NCI-H510A (cell line): ENCODE data around the gene TMEM131L.
A peak's percentile ranks its signal among the peaks of the same experiment; 100 is the strongest.

Experiments used
- DNase-seq: peaks from one replicate; lab custom pipeline; 2025; lab: John Stamatoyannopoulos, UW

Gene TMEM131L

DNA sequence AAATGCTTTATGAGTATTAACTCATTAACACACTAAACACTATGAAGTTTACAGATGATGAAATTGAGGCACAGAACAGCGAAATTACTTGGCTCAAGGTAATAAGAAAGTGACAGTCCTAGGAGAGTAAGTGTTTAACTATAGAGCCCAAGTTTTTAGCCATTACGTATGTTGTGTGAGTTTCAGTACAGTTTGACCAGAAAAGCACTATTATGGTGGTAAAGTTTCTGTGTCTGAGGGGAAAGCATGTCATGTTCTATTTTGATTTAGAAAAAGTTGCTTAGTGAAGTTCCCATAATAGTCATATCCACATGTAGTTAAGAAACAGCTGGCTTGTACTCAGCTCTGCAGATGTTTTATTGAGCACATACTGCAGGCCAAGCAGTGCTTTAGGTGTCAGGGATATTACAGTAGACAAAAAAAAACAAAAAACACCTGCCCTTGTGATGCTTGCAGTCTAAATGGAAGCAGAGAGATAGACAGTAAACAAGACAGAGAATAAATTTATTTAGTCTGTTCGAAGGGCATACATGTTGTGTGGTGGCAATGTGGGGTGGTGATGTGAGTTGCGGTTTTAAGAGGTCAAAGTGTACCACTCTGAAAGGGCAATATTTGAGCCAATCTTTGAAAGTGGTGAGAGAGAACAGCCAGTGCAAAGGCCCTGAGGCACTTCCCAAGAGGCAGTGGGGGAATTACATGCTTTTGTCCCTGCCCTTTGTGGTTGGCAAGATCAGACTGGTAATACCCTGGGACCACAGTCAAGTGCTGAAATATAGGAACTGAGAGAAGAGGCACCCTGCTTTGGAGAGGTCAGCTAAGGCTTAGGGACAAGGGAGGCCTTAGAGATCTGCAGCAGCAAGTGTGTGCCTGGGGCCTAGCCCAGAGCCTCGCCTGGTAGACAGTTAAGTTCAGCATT, 6.2 kb downstream of the TMEM131L start:
- no peak for DNase-seq

DNA sequence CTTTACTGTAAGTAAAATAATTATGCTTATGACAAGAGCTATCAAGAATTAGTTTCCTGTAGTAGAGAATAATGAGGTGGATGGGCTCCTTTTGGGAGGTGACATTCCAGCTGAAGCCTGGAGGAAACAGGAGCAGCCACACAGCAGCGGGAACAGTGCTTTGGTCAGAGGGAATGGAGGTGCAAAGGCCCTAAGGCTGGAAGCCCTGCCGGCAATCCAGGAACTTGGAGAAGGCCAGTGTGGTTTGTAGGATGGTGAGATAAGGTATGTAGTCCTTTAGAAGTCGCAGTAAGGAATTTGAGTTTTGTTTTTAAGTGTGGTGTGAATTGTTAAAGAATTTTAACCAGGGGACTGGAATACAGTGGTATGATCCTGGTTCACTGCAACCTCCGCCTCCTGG, 8.1 kb downstream of the TMEM131L start:
- no peak for DNase-seq

GRCh38 chr4:153476829-153477574, 10.8 kb downstream of the TMEM131L start:
- DNase-seq: no peak

DNA sequence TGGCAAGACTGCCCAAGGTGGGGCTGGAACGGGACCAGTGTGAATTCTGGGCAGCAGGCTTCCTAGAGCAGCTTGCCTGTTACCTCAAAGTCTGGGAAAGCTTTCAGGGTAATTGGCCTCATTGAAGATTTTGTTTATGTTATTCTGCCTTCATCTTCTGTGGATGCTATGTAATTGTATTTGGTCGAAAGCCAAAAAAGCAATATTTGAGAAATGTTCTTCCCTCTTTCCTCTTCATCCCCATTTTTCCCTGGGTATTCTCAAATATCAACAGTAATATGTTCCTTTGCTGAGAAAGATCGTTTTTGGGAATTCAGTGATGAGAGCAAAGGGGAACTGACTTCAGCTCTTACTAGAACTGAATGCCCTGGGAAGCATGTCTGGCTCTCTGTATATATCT, 12.9 kb downstream of the TMEM131L start:
- no peak for DNase-seq

GRCh38 chr4:153480704-153481103, 14.5 kb downstream of the TMEM131L start:
- no peak for DNase-seq

- DNase-seq: no peak
These were observed 15.3 kb downstream of the TMEM131L start for GRCh38 chr4:153481478-153481877.

DNA sequence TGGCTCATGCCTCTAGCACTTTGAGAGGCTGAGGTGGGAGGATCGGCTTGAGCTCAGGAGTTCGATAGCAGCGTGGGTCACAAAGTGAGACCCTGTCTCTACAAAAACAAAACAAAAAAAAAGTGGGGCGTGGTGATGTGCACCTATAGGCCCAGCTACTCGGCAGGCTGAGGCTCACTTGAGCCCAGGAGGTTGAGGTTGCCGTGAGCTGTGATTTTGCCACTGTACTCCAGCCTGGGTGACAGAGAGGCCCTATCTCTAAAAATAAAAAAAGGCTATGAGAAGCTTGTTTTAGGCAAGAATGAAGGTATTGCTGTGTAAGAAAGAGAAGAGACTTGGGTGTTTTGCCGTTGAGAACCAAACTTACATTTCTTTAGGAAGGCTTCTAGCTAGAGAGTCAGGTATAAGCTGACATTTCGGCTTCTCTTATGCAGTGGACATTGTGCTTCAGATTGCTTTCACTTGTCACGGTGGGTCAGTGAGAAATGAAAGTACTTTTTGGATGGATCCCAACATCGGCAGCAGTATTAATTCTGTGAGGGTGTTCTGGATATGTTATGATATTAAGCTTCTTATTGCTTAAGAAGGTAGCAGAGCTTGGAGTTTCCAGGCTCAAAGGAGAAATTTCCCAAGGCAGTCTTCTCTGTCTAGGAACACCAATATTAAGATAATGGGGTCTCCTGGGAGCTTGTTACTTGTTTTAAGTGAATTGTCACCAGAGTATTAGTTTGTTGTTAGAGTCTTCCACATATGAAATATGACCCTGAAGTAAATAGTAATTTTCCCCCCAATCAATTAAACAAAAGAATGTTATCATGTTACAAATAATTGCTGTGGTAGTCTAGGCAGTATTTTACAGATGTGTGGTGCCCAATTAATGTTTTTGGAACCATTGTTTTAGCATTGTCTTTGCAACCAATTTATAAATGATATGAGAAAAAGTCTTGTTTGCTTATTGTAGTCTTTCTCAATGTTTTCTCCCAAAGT, 17.6 kb downstream of the TMEM131L start:
- no peak for DNase-seq

DNA sequence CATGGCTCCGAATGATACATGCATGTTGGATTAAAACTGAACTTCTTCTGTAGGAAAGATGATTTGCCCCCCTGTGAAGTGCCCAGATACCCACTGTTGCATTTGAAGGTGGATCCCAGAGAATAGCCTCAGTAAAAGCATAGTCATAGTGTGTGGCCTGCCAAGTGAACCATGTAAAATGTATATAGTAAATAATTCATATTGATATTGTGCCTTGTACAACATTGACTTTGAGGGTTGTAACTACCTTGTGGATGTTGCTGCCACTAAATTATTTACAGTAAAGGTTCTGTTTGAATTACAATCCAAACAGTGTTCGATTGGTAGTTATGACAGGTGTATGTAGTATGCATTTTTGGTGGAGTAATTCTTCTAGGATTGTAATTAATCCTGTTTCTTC, 19.2 kb downstream of the TMEM131L start:
- DNase-seq: no peak

DNA sequence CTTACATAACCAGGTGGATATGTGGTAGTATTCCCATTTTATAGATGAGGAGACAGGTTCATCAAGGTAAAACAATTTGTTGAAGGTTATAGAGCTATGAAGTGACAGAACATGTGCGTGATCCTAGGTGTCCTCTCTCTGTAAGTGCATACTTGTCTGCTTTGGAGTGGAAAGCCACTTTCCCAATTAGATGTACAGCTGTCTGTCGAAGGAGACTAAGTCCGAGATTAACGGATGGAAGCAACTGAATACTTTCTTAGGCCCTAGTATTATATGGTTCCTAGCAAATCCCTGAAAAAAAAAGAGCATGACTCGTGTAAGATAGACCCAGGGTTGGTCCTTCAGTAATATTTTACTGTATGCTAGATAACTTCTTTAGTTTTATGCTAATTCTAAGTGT, 19.7 kb downstream of the TMEM131L start:
- DNase-seq: no peak

DNA sequence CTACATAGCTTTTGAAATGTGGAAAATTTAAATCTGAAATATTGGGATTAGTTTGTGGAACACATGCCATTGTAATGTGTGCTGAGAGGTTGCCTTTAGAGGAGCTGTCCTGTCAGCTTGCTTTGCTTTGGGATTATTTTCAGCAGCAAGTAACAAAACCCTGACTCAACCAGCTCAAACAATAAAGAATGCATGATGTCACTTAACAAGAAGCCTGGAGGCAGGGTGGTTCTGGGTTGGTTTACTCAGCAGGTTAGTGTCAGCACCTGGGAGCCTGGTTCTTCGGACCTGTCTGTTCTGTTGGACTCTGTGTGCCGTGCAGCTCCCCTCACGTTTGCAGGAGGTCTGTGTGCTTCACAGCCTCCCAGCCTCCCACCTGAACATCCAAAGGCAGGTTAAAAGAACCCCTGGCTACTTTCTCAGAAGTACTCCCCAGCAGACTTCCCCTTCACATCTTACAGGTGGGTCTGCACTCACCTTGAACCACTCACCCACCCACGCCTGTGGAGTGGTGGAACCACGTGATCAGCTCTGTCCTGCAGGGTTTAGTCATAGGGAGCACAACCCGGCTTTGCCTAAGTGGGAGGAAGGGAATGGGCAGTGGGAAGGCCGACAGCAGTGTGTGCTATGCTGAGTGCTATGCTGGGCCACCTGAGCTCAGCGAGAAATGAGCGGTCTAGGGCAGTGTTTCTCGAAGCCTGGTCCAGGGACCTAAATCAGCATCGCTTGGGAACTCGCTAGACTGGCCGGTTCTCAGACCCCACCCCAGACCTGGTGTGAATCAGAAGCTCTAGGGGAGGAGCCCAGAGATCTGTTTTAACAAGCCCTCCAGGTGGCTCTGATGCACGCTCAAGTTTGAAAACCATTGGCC, 20.4 kb downstream of the TMEM131L start:
- no peak for DNase-seq

DNA sequence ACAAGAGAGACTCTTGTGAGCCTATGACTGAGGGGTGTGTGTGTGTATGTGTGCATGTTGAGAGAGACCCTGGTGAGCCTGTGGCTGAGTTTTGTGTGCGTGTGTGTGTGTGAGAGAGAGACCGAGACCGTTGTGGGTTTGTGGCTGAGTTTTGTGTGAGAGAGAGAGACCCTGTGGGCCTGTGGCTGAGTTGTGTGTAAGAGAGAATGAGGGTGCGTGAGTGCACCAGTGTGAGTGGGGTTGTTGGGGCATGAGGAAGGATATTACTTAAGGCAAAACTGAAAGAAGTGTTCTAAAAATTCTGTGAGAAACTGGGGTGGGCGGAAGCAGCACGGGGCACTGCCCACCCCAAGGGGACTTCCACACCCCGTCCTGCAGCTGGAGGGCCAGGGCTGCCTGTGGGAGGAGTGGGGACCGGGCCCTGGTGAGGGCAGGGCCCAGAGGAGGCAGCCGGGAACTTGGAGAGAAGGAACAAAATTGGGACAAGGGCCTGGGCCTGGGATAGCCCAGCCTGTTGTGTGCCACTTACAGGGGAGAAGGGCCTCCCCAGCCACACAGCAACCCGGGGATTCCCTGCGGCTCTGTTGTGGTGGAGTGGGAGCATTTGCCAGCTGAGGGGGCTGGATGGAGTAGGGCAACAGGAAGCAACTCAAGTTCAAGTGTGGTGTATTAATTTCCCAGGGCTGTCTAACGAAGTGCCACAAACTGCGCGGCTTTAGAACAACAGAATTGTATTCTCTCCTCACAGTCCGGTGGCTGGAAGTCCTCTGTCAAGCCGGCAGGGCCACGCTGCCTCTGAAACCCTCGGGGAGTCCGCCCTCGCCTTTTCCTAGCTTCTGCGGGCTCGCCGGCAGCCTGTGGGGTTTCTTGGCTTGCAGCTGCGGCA, 22.1 kb downstream of the TMEM131L start:
- peak; percentile 15 for DNase-seq

GRCh38 chr4:153489856-153490558, 23.8 kb downstream of the TMEM131L start:
- DNase-seq: no peak

DNA sequence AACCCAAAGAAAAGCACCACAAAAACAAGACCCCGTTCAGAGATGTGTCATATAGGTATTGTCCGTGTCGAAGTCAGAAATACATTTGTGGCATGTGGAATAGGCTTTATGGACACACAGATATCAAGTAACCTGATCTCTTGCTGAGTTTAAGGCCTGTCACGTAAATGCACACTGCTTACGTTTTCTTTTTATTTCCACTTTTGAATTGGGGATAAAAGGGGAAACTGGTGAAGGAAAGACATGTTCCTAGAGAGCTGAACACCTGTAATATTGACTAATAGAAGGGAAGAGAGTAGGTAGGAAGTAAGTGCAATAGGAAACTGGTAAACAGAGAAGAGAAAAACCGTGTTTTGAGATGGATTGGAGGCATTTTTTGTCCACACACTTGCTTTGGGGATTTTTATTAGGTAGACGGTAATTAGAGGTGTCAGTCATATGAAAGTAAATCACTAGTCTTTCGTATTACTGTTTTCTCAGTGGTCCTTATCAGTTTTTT, 24.9 kb downstream of the TMEM131L start:
- DNase-seq: no peak

GRCh38 chr4:153494562-153494961, 28.4 kb downstream of the TMEM131L start:
- no peak for DNase-seq

DNA sequence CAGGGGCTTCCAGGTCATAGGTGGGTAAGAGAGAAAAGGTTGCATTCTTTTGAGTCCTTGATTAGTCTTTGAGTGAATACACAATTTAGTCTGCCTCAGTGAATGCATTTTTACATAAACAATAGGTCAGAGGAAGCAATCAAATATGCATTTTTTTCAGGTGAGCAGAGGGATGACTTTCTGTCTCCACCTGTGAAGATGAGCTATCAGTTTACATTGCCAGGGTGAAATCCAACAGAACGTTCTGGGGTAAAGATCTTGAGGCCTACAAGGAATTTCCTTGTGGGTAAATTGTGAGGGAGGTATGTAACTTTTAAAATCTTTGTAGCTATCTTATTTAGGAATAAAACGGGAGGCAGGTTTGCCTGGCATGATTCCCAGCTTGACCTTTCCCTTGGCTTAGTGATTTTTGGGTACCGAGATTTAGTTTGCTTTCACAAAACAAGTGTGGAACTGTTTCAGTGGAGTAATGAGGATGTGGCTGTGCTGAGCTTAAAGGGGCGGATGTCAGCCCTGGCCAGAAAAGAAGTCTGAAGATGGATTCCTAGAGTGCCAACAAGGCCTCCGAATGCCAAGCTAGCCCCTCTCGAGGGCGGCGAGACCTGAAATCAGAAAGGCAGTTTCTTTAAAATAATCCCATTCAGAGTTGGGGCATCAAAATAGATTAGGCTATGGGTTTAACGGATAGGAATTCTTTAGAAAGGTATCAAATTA, 29.5 kb downstream of the TMEM131L start:
- DNase-seq: no peak

GRCh38 chr4:153497091-153497531, 31.0 kb downstream of the TMEM131L start:
- DNase-seq: no peak

DNA sequence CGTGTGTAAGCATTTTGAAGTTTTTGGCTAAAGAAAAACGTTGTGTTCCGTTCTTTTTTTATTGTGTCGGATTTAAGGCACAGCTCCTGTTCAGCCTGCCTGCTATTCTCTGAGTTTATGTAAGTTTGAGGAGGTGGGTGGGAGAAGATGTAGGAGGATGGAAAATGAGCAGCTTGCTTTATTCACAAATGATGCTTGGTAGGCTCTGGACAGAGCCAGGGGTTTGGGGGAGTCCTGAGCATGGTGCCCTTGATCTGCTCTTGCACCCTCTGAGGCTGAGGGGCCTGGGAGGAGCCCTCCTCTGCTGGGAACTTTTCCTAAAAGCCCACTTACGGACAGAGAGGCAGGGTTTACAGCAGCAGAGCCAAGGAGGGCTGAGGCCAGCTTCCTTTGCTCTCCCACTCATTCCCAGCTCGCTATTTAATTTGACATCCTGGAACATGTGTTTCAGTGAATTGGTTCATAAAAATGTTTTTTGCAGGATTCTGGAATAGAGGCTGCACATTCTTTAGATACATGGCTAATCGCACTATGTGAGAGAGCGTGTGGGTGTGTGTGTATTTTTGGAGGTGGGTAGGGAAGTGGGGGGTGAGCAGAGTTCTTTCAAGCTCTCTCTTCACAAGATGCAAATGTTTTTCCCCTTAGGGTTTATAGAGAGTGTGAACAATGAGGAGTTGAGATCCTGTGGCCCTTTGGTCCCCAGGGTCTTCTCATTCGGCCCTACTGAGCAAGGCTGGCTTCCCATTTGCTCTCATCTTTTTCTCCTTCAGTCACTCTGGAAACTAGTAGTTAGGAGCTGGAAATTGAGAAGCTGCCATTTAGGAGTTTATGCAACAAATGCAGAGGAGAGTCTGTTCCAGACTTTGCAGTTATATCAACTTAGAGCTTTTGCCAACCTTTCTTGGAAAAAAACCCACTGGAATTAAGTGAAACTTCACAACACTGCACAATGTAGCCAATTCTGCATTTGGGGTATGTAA, 32.1 kb downstream of the TMEM131L start:
- no peak for DNase-seq
